ENCODE data around the gene RPS2. TPM values are rescaled to one million over a fixed set of nuclear protein-coding genes. Genes with fewer than 3 reads are reported as not detected.

RPS2 gene
- total RNA-seq, 1 donor from 2014 or later: 2,286 TPM

DNA sequence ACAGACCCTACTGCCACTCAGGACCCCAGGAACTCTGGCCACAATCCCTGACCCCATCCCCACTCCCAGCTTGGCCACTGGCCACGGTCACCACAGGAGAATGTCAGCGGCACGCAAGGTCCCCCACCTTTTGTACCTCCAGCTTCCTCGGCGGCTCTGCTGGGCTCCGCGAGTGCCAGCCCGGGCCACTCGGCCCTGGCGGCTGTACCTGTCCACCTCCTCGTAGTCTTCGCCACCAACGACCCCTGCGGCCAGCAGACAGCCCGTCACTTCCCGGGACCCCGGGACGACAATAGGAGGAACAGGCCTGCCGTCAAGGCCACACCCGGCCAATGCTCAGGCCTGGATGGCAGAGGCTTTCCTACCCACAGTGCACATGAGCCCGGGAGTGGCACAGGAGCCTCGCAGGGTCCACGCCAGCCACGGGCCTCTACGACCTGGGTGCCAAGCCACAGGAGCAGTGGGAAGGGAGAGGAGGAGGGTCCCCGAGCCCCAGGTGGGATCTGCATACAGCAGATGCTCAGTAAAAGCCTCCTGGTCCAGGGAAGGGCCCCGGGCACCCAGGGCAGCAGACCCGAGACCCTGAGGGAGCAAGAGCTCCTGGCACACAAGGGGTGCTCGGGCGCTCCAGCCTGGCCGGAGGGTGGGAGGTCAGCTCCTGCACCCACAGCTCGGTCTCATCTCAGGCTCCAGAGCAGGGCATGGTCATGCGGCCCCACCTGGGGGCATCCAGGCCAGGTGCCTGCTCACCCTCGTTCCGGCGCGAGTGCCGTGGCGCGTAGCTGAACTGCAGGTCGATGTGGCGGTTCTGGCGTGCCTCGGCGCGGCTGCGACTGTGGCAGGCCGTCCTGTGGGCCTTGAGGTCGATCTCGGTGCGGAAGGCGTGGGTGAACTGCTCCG, 37.1 kb upstream of the RPS2 start:
- DNase-seq (ENCODE audit: extremely low spot score, unreplicated experiment): no peak
- Mint-ChIP-seq H3K27me3 (ENCODE audit: unreplicated experiment) (no peaks in the 10 kb centered on the region), H3K36me3 (ENCODE audit: unreplicated experiment) (peaks cover 15% of the 10 kb centered on the region), H3K9me3 (ENCODE audit: unreplicated experiment) (no peaks in the 10 kb centered on the region), H3K27ac (ENCODE audit: unreplicated experiment) (no peak overlapping the region), H3K4me3 (ENCODE audit: unreplicated experiment) (no peak overlapping the region), H3K4me1 (ENCODE audit: unreplicated experiment) (peaks cover 15% of the 10 kb centered on the region)
- TF ChIP-seq, protein P1, sequence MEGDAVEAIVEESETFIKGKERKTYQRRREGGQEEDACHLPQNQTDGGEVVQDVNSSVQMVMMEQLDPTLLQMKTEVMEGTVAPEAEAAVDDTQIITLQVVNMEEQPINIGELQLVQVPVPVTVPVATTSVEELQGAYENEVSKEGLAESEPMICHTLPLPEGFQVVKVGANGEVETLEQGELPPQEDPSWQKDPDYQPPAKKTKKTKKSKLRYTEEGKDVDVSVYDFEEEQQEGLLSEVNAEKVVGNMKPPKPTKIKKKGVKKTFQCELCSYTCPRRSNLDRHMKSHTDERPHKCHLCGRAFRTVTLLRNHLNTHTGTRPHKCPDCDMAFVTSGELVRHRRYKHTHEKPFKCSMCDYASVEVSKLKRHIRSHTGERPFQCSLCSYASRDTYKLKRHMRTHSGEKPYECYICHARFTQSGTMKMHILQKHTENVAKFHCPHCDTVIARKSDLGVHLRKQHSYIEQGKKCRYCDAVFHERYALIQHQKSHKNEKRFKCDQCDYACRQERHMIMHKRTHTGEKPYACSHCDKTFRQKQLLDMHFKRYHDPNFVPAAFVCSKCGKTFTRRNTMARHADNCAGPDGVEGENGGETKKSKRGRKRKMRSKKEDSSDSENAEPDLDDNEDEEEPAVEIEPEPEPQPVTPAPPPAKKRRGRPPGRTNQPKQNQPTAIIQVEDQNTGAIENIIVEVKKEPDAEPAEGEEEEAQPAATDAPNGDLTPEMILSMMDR (IDR thresholded peaks at IDR 0.05): no peak

DNA sequence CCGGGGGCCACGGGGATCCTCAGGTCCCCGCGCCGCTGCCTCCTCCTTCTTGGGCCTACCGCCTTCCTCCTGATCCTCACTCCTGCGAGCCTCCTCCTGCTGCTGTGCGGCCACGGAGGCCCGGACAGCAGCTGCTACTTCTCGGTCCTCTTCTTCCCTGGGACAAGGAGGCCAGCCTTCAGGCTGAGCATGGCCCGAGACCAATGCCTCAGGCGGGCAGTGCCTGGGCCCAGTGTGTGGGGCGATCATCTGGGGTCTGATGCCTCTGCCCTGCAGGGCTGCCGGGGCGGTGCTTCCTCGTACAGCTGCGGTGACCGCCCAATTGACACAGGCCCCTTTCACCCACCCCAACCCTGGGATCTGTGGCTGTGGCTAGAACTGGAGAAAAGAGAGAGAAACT, 36.4 kb upstream of the RPS2 start:
- Mint-ChIP-seq H3K27ac (ENCODE audit: unreplicated experiment) (no peak overlapping the region), H3K36me3 (ENCODE audit: unreplicated experiment) (peaks cover 15% of the 10 kb centered on the region), H3K4me3 (ENCODE audit: unreplicated experiment) (no peak overlapping the region), H3K9me3 (ENCODE audit: unreplicated experiment) (no peaks in the 10 kb centered on the region), H3K27me3 (ENCODE audit: unreplicated experiment) (no peaks in the 10 kb centered on the region), H3K4me1 (ENCODE audit: unreplicated experiment) (peaks cover 11% of the 10 kb centered on the region)
- TF ChIP-seq, protein P1 (IDR thresholded peaks at IDR 0.05): no peak
- DNase-seq (ENCODE audit: extremely low spot score, unreplicated experiment): no peak

DNA sequence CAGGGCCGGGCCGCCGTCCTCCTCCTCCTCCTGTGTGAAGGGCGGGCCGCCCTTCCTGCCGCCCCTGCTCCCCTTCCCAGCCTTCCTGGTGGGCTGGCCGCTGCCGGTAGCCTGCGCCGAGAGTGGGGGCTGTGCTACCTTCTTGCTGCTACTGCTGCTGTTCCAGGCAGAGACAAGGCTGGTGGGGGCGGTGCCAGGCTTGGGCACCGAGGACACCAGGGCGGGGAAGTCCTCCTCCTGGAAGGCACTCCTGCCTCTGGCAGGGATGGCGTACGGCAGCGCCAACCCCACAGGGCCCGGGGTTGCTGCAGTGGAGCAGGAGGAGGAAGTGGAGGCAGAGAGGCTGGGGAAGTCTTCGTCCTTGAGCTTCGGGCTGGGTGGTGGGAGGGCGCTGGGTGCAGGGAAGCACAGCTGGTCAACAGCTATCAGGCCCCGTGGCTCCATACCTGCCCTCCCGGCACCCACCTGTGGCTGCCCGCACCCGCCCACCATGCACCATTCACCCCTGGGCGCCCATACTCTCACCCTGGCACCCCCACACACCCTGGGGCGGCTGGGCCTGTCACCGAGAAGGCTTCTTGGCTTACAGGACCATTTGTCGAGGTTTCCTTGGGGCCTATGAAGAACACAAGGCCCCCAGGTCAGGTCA, 35.4 kb upstream of the RPS2 start:
- TF ChIP-seq, protein P1 (IDR thresholded peaks at IDR 0.05): no peak
- H3K4me3 Mint-ChIP-seq (ENCODE audit: unreplicated experiment): no peak overlapping the region
- H3K27ac Mint-ChIP-seq (ENCODE audit: unreplicated experiment): no peak overlapping the region

DNA sequence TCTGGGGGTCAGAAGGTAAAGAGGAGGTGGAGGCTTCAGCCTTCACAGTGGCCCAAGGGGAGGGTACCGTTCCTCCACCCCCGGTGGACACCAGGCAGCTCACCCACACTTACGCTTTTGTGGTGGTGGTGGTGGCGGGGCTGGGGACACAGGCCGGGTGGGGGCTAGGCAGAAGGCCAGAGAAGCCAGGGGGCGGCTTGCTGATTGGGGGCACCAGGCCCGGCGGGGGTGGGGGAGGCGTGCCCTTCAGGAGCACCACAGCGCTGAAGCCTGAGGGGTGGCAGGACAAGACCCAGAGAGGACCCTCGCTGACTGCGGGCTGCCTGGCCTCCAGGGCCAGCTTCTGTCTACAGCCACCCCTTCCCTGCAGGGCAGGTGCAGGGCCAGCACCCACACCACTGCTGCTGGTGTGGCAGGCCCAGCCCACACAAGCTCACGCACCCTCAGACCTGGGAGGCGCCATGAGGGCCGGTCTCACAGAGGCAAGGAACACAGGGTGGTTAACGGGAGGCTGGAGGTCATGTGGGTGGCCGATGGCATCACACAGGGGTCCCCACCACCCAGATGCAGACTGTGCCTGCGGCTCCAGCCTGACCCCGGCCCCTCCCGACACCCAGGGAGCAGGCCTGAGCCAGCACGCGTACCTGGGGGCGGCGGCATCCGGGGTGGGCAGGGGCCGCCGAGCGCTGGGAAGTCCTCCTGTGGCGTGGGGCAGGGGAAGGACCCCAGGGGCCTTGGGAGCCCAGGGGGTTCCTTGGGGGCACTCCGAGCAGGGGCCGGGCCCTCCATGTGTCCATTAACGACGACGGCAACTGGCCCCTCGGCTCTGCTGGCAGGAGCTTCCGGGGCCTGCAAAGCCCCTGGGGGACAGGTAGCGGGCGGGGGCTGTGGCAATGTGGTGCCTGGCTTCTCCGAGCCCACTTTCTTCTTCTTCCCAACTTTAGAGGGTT, 34.5 kb upstream of the RPS2 start:
- Mint-ChIP-seq H3K4me1 (ENCODE audit: unreplicated experiment) (peaks cover 3% of the 10 kb centered on the region), H3K9me3 (ENCODE audit: unreplicated experiment) (no peaks in the 10 kb centered on the region), H3K4me3 (ENCODE audit: unreplicated experiment) (no peak overlapping the region), H3K36me3 (ENCODE audit: unreplicated experiment) (peaks cover 18% of the 10 kb centered on the region), H3K27ac (ENCODE audit: unreplicated experiment) (no peak overlapping the region), H3K27me3 (ENCODE audit: unreplicated experiment) (no peaks in the 10 kb centered on the region)
- TF ChIP-seq, protein P1 (IDR thresholded peaks at IDR 0.05): no peak
- DNase-seq (ENCODE audit: extremely low spot score, unreplicated experiment): no peak

More for the DNA sequence above, 35.4 kb upstream of the RPS2 start:
- Mint-ChIP-seq H3K9me3 (ENCODE audit: unreplicated experiment) (no peaks in the 10 kb centered on the region), H3K36me3 (ENCODE audit: unreplicated experiment) (peaks cover 18% of the 10 kb centered on the region), H3K27me3 (ENCODE audit: unreplicated experiment) (no peaks in the 10 kb centered on the region), H3K4me1 (ENCODE audit: unreplicated experiment) (peaks cover 8% of the 10 kb centered on the region)
- DNase-seq (ENCODE audit: extremely low spot score, unreplicated experiment): no peak
